HepG2 (cell line): ENCODE results near the gene SLC26A2. TPM values are rescaled to one million over a fixed set of nuclear protein-coding genes. Genes with fewer than 3 reads are reported as not detected.

ENCODE experiments used
- ATAC-seq: fragments of 200-7000 bp; cut with Tn5 transposase; 3 replicates; pipeline ENCODE4 v1.9.1; 2020; ENCODE audit warnings: mild to moderate bottlenecking, moderate library complexity
- BruUV-seq: library from RNA; stranded (reverse); fragments of 400-500 nt; replicated peaks from 2 replicates; lab custom pipeline; 2021; lab: Mats Ljungman, UMichigan
- CTCF ChIA-PET: fragments of 300-600 bp; formaldehyde crosslinking; extraction: SDS; loops from one replicate; lab custom pipeline; 2021; ENCODE audit warnings: low total read pairs, inconsistent platforms, low intra/inter-chr PET ratio; lab: Yijun Ruan, JAX
- POLR2A ChIA-PET: fragments of 350-600 bp; sonication (Branson Sonifier 250); formaldehyde crosslinking; loops from one replicate; lab custom pipeline; 2020; ENCODE audit warnings: antibody characterized with exemption, inconsistent platforms; lab: Yijun Ruan, JAX
- DNase-seq: peaks from one replicate; pipeline ENCODE4 v3.0.0-alpha.2; 2015; ENCODE audit warnings: low spot score
- FAIRE-seq: peaks from 3 replicates; lab custom pipeline; 2011; peaks lifted over from hg19 to GRCh38; lab: Jason Lieb, UNC
- H2AFZ ChIP-seq: one replicate; pipeline ENCODE4 v1.6.1; 2011; ENCODE audit warnings: low read length, inconsistent platforms
- H3K27ac ChIP-seq: fragments of 300-600 bp; 3 replicates; pipeline ENCODE4 v1.8.0; 2011; ENCODE audit warnings: mixed run types, mild to moderate bottlenecking, mixed read lengths, low read length, inconsistent platforms; ENCODE audit not compliant: insufficient read depth; ENCODE audit errors: extremely low read length
- H3K27me3 ChIP-seq, 2 experiments: fragments of 200-600 bp in 1 of 2; 2 replicates in 1 of 2; 3 replicates in 1 of 2; pipeline versions ENCODE4 v1.6.0 to v1.8.0; 2011; ENCODE audit warnings: low read length in 2 of 2, mild to moderate bottlenecking in 2 of 2, moderate library complexity in 2 of 2, inconsistent platforms in 1 of 2; ENCODE audit not compliant: insufficient read depth in 2 of 2, control insufficient read depth in 1 of 2
- H3K36me3 ChIP-seq, 2 experiments: fragments of 200-600 bp in 1 of 2; replicated peaks in 1 of 2; 2 replicates in 1 of 2; 3 replicates in 1 of 2; pipeline versions ENCODE4 v1.5.1 to v1.8.0; 2011; ENCODE audit warnings: low read length in 2 of 2, inconsistent platforms in 1 of 2; ENCODE audit not compliant: insufficient read depth in 2 of 2, control insufficient read depth in 1 of 2
- H3K4me1 ChIP-seq: 2 replicates; pipeline ENCODE4 v1.5.1; 2012; ENCODE audit warnings: low read length, inconsistent platforms; ENCODE audit not compliant: insufficient read depth
- H3K4me2 ChIP-seq: 2 replicates; pipeline ENCODE4 v1.6.0; 2011; ENCODE audit warnings: low read depth, low read length, inconsistent platforms
- H3K4me3 ChIP-seq, 3 experiments: fragments of 200-600 bp in 1 of 3; sonication (generic), shearing (Covaris generic) in 1 of 3; replicated peaks in 1 of 3; 2 replicates each; pipeline ENCODE4 v1.5.1; 2011 to 2016; ENCODE audit warnings: low read length in 3 of 3, inconsistent platforms in 2 of 3, low read depth in 2 of 3, mild to moderate bottlenecking in 2 of 3, control low read depth in 1 of 3, mixed read lengths in 1 of 3; ENCODE audit not compliant: insufficient read depth in 1 of 3
- H3K79me2 ChIP-seq: one replicate; pipeline ENCODE4 v1.6.1; 2011; ENCODE audit warnings: low read length, inconsistent platforms; ENCODE audit not compliant: insufficient read depth
- H3K9ac ChIP-seq: 2 replicates; pipeline ENCODE4 v1.6.0; 2011; ENCODE audit warnings: mild to moderate bottlenecking, low read depth, low read length, inconsistent platforms; ENCODE audit not compliant: insufficient read depth
- H3K9me3 ChIP-seq: 2 replicates; pipeline ENCODE4 v1.5.1; 2012; ENCODE audit warnings: mild to moderate bottlenecking, low read length
- H4K20me1 ChIP-seq: 2 replicates; pipeline ENCODE4 v1.6.0; 2011; ENCODE audit warnings: inconsistent platforms, mild to moderate bottlenecking, low read length, moderate library complexity; ENCODE audit not compliant: insufficient read depth
- CAMTA2 ChIP-seq: sonication (generic); formaldehyde crosslinking; IDR thresholded peaks from 2 replicates; pipeline ENCODE4 v1.4.0; 2020; ENCODE audit warnings: mild to moderate bottlenecking, missing genetic modification reagents, borderline replicate concordance
- GPN1 ChIP-seq: sonication (generic); formaldehyde crosslinking; IDR thresholded peaks from 2 replicates; pipeline ENCODE4 v1.5.1; 2020; ENCODE audit warnings: missing genetic modification reagents, borderline replicate concordance
- GTF3A ChIP-seq: sonication (generic); formaldehyde crosslinking; conservative IDR thresholded peaks from 2 replicates; pipeline ENCODE4 v1.4.0; 2020; ENCODE audit warnings: mild to moderate bottlenecking, missing genetic modification reagents
- HMG20B ChIP-seq: conservative IDR thresholded peaks from 2 replicates; pipeline ENCODE4 v1.6.1; 2016; ENCODE audit warnings: missing genetic modification reagents, missing compliant biosample characterization
- PAF1 ChIP-seq: IDR thresholded peaks from 2 replicates; pipeline ENCODE4 v1.6.1; 2016; ENCODE audit warnings: missing genetic modification reagents, missing compliant biosample characterization
- SSRP1 ChIP-seq: IDR thresholded peaks from 2 replicates; pipeline ENCODE4 v1.6.1; 2016; ENCODE audit warnings: control low read depth
- ZNF264 ChIP-seq: sonication (generic); formaldehyde crosslinking; IDR thresholded peaks from 2 replicates; pipeline ENCODE4 v1.4.0; 2020; ENCODE audit warnings: missing genetic modification reagents
- ZNF296 ChIP-seq: sonication (generic); formaldehyde crosslinking; conservative IDR thresholded peaks from 2 replicates; pipeline ENCODE4 v1.5.0; 2020; ENCODE audit warnings: mild to moderate bottlenecking, missing genetic modification reagents
- ZNF788 ChIP-seq: sonication (generic); formaldehyde crosslinking; IDR thresholded peaks from 2 replicates; pipeline ENCODE4 v1.5.0; 2020; ENCODE audit warnings: mild to moderate bottlenecking, missing genetic modification reagents, borderline replicate concordance
- WGBS: methylation state at CpG from one replicate; pipeline ENCODE4 v1.1.6; 2017; ENCODE audit warnings: low lambda C conversion rate; 5-methylcytosine and 5-hydroxymethylcytosine counted together
- in situ Hi-C: cut with HindIII; loops from 2 replicates; pipeline ENCODE4 v1.10.0; 2017; ENCODE audit warnings: low pct_unique_long_range_greater_than_20kb; ENCODE audit not compliant: extremely low pct_ligation_motif_present
- intact Hi-C: fragments of 100-400 bp; cut with micrococcal nuclease; formaldehyde crosslinking; loops from one replicate; pipeline ENCODE4 v1.10.0; 2022; ENCODE audit not compliant: unreplicated experiment
- polyA plus RNA-seq, 8 experiments: library from polyadenylated mRNA; depleted of rRNA in 3 of 8; stranded (reverse) in 7 of 8; unstranded in 1 of 8; fragments of >200 nt; fragmentation: Illumina TruSeq in 4 of 8; extraction: Trizol in 4 of 8; gene quantifications; 2 replicates each; pipeline versions ENCODE4 v1.2.1 to v1.2.3, GENCODE V29; 2011 to 2016; ENCODE audit warnings: low read depth in 4 of 8, missing spikeins in 1 of 8, mixed read lengths in 1 of 8; ENCODE audit not compliant: insufficient read depth in 1 of 8
- total RNA-seq, 5 experiments: library from RNA; depleted of rRNA; stranded (reverse); fragments of >200 nt; fragmentation: Illumina TruSeq; extraction: Trizol; gene quantifications; 2 replicates each; pipeline ENCODE4 v1.2.3, GENCODE V29; 2016; ENCODE audit warnings: low read depth in 1 of 5
- TF ChIP-seq, protein P1 (sequence below): sonication (generic); formaldehyde crosslinking; IDR thresholded peaks from 2 replicates; pipeline ENCODE4 v1.8.1; 2023; ENCODE audit warnings: mild to moderate bottlenecking, missing genetic modification reagents
- TF ChIP-seq, protein P2 (sequence below): sonication (generic); formaldehyde crosslinking; IDR thresholded peaks from 2 replicates; pipeline ENCODE4 v1.4.0; 2020; ENCODE audit warnings: mild to moderate bottlenecking, missing genetic modification reagents

The SLC26A2 gene
- total and polyA plus RNA-seq, 2 of the 13 experiments (the other 11 are each of a cell fraction or from before 2014, with no cell fraction given), result 2.2 to 7.9 TPM

GRCh38 chr5:150034662-150035061 is 74.1 kb downstream of the SLC26A2 start:
- in situ Hi-C loops, result no loop called here

More at GRCh38 chr5:150034662-150035061, 74.1 kb downstream of the SLC26A2 start:
- ATAC-seq (no peak), FAIRE-seq (no peak), DNase-seq (no peak)
- no peaks in the 10 kb centered on the region for H3K9me3 ChIP-seq
- WGBS, result 100% methylated on average over 4 of the region's 4 CpGs
- no peak overlapping the region for H3K4me2 ChIP-seq
- no peaks in the 10 kb centered on the region for H3K4me1 ChIP-seq
- intact Hi-C loops, result no loop called here
- peaks cover 34 to 91% of the 10 kb centered on the region in 2 experiments for H3K36me3 ChIP-seq
- H3K27me3 ChIP-seq, result no peaks in the 10 kb centered on the region
- no peak for TF ChIP-seq ZNF296
- TF ChIP-seq ZNF788 (CRISPR knock-in tag), result no peak
- TF ChIP-seq PAF1 (CRISPR knock-in tag), result no peak
- no peak for TF ChIP-seq GTF3A
- TF ChIP-seq, protein P1, sequence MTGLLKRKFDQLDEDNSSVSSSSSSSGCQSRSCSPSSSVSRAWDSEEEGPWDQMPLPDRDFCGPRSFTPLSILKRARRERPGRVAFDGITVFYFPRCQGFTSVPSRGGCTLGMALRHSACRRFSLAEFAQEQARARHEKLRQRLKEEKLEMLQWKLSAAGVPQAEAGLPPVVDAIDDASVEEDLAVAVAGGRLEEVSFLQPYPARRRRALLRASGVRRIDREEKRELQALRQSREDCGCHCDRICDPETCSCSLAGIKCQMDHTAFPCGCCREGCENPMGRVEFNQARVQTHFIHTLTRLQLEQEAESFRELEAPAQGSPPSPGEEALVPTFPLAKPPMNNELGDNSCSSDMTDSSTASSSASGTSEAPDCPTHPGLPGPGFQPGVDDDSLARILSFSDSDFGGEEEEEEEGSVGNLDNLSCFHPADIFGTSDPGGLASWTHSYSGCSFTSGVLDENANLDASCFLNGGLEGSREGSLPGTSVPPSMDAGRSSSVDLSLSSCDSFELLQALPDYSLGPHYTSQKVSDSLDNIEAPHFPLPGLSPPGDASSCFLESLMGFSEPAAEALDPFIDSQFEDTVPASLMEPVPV (CRISPR knock-in tag), result no peak
- no peak for TF ChIP-seq SSRP1
- no peak for TF ChIP-seq GPN1 (CRISPR knock-in tag)
- no peak for TF ChIP-seq ZNF264 (CRISPR knock-in tag)
- TF ChIP-seq, protein P2, sequence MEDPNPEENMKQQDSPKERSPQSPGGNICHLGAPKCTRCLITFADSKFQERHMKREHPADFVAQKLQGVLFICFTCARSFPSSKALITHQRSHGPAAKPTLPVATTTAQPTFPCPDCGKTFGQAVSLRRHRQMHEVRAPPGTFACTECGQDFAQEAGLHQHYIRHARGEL (CRISPR knock-in tag), result no peak
- TF ChIP-seq CAMTA2 (CRISPR knock-in tag), result no peak
- TF ChIP-seq HMG20B (CRISPR knock-in tag), result no peak
- no peak overlapping the region for H3K27ac ChIP-seq
- ChIA-PET POLR2A (interaction anchor here (1.3 kb wide), 1 partner anchor 9 kb away, joined by 3 read pairs; no protein-coding TSS in a partner anchor), CTCF (no interaction called here)
- no peaks in the 10 kb centered on the region for H4K20me1 ChIP-seq
- H3K79me2 ChIP-seq, result no peaks in the 10 kb centered on the region
- no TSS peak for BruUV-seq
- no peak overlapping the region for H3K9ac ChIP-seq
- no peak overlapping the region for H2AFZ ChIP-seq
- no peak overlapping the region for H3K4me3 ChIP-seq
